ENCODE results near the gene AADACL2. TPM values are rescaled to one million over a fixed set of nuclear protein-coding genes. Genes with fewer than 3 reads are reported as not detected.

Gene AADACL2
- total RNA-seq, 2 donors from 2014 or later: not detected

DNA sequence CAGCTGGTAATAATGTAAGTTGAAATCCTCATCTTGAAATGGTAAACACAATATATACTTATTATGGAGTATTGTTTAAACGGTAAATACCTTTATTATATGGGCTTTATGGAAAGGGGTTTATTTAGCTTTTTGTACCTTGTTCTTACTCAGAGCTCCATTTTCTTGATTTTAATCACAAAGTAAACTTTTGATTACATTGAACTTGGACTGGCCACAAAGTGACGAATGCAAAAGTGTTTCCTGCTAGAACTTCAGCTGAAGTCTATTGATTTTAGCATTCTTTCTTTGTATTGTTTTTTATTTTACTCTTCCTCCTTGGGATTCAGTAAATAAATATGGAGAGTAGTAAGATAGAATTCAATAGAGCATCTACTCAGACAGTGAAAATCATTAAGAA, 60.4 kb downstream of the AADACL2 start:
- DNase-seq: no peak
- no peak for ATAC-seq
- intact Hi-C loops (cut with DNase I): no loop called here

DNA sequence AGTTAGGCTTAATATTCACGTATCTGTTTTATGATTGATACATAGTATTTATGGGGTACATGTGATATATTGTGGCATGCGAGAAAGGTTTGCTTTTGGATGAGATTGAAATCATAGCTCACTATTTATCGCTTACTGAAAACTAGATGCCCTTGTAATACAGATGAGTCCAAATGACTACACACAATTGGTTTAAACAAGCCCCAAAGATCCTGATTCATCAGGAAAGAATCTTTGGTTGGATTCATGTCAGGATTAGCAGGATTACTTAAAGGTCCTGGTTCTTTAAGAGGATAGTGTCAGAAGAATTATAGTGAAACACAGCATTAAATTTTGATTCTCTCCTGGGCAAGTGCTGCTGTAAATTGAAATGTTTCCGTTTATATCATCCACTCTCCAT, 61.5 kb downstream of the AADACL2 start:
- DNase-seq (no peak), ATAC-seq (no peak)
- intact Hi-C loops (cut with DNase I): no loop called here

DNA sequence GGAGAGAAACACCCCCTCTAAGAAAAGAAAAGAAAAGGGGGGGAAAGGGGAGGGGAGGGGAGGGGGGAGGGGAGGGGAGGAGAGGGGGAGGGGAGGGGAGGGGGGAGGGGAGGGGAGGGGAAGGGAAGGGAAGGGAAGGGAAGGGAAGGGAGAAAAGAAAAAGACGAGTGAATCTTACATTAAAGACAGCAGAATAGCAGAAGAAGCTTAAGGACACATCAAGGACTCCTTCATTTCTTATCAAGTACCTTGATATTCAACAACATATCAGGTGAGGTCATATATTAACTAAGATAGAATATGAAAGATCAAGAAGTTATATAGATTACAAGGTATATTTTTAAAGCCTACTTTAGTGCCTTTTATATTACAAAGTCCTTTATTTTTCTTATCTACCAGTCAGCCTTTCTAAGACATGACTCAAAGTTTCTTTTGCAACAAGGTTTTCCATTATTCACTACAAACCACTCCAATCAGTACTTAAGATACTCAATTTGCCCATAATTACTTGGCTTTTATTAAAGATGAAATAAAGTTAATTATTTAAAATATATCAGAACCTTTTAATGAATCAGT, 62.5 kb downstream of the AADACL2 start:
- DNase-seq: no peak
- intact Hi-C loops (cut with DNase I): no loop called here
- ATAC-seq: no peak

DNA sequence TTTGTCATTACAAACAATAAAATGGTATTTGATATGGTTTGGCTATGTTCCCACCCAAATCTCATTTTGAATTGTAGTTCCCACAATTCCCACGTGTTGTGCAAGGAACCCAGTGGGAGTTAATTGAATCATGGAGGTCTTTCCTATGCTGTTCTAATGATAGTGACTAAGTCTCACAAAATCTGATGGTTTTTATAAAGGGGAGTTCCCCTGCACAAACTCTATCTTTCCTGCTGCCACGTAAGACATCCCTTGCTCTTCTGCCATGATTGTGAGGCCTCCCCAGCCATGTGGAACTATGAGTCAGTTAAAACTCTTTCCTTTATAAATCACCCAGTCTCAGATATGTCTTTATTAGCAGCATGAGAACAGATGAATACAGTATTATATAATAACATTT, 64.7 kb downstream of the AADACL2 start:
- intact Hi-C loops (cut with DNase I): no loop called here
- no peak for ATAC-seq
- no peak for DNase-seq

DNA sequence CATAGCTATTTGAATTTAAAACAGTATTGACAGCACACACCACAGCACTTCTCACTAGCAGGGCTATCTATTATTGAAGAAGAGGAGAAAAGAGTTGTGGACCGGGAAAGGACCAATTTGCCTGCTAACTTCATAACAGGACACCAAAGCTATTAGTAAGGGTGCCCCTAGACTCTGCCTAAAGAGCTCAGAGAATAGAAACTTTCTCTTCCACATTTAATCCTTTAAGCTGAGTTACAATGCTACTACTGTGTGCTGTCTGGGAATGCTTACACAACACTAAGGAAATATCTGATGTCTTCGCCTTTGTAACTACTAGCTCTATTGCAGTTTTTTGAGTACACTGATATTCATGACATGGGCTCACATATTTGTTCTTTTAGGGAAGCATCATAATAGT, 66.7 kb downstream of the AADACL2 start:
- DNase-seq: no peak
- intact Hi-C loops (cut with DNase I): no loop called here
- ATAC-seq: no peak

DNA sequence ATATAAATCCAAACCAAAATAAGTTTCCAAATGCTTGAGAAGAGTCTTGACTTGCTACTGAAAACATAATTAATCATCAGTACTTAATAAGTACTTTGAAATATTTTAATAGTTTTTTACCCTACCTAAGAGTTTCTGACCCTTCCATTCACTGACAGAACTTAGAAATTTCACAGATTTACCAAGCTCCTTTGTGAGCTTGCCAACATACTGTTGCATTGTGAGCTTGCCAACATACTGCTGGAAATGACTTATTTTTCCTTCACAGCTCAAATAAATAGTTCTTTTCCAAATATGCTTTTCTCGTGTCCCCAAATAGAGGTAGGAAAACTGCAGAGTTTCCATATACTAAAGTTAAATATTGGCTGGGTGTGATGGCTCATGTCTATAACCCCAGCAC, 70.5 kb downstream of the AADACL2 start:
- no peak for ATAC-seq
- no peak for DNase-seq
- intact Hi-C loops (cut with DNase I): no loop called here

DNA sequence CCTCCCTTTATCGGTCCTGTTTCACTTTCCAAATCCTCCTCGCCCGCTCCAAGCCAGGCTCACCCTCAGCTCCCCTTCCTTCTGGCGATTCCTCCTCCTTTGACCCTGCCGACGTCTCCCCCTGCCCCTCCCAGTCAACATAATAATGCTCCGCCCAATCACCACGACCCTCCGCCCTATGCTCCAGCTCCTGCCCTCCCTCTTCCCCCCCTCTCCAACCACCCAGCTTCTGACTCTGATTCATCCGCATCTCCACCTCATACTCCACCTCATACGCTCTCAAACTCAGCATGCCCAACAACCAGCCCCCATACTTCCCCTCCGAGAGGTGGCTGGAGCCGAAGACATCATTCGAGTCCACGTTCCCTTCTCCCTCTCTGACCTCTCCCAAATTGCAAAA, 73.1 kb downstream of the AADACL2 start:
- ATAC-seq (no peak), DNase-seq (no peak)
- intact Hi-C loops (cut with DNase I): no loop called here

Other genes with a start within 250 kb of the AADACL2 start
- 1 to 10 TPM; 1.4 to 2.7 TPM for gene AADAC, start 80.2 kb downstream of the AADACL2 start, total RNA-seq
- 1 to 10 TPM in 1 of 2 donors, under 1 TPM in 1; 0.86 to 1.1 TPM for gene SUCNR1, start 139.7 kb downstream of the AADACL2 start, total RNA-seq